Type B pancreatic cell (in vitro differentiated cells): ENCODE results near the gene CACNA2D1. TPM values are rescaled to one million over a fixed set of nuclear protein-coding genes. Genes with fewer than 3 reads are reported as not detected.

Experiments
- DNase-seq: peaks from one replicate; pipeline ENCODE4 v3.0.0; 2021; ENCODE audit warnings: mixed read lengths; ENCODE audit not compliant: unreplicated experiment; ENCODE audit errors: extremely low spot score
- H3K27ac Mint-ChIP-seq: 2 replicates; pipeline ENCODE4 v1.8.0; 2021; ENCODE audit warnings: mild to moderate bottlenecking, mixed read lengths
- H3K27me3 Mint-ChIP-seq: 2 replicates; pipeline ENCODE4 v1.8.0; 2021; ENCODE audit warnings: mixed read lengths
- H3K36me3 Mint-ChIP-seq: 2 replicates; pipeline ENCODE4 v1.8.0; 2021; ENCODE audit warnings: mixed read lengths
- H3K4me1 Mint-ChIP-seq: one replicate; pipeline ENCODE4 v1.8.0; 2021; ENCODE audit warnings: mixed read lengths; ENCODE audit not compliant: unreplicated experiment
- H3K4me3 Mint-ChIP-seq: 2 replicates; pipeline ENCODE4 v1.8.0; 2021; ENCODE audit warnings: mild to moderate bottlenecking, mixed read lengths
- H3K9me3 Mint-ChIP-seq: 2 replicates; pipeline ENCODE4 v1.8.0; 2021; ENCODE audit warnings: mixed read lengths
- total RNA-seq: library from RNA; stranded (reverse); gene quantifications from 2 replicates; pipeline ENCODE4 v1.2.1, GENCODE V29; 2021; ENCODE audit warnings: low replicate concordance
- TF ChIP-seq, protein P1 (sequence below): fragments of 200-600 bp; sonication (generic); conservative IDR thresholded peaks from 2 replicates; pipeline ENCODE4 v1.5.0; 2021; ENCODE audit warnings: antibody characterized with exemption, mild to moderate bottlenecking

Gene CACNA2D1
- total RNA-seq, 1 donor from 2014 or later: 21.5 TPM

DNA sequence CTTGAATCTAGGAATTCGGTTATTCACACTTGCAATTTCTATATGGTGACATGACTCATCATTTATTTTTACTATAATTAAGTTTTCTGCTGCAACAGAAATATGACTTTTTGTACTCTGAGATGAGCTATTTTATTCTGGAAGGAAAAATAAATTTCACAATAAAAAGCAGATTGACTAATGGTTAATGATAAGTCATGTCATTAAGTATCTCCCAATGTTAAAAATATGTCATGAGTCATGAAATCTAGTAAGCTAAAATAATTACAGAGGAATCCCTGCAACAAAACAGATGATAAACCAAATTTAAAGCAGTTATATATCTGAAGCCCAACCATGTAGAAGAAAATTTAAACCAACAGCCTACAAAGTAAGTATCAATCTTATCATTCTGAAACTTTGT is 149.2 kb downstream of the CACNA2D1 start:
- Mint-ChIP-seq H3K27ac (no peak overlapping the region), H3K27me3 (no peaks in the 10 kb centered on the region), H3K9me3 (no peaks in the 10 kb centered on the region), H3K36me3 (no peaks in the 10 kb centered on the region), H3K4me1 (no peaks in the 10 kb centered on the region), H3K4me3 (no peak overlapping the region)
- DNase-seq: no peak
- TF ChIP-seq, protein P1, sequence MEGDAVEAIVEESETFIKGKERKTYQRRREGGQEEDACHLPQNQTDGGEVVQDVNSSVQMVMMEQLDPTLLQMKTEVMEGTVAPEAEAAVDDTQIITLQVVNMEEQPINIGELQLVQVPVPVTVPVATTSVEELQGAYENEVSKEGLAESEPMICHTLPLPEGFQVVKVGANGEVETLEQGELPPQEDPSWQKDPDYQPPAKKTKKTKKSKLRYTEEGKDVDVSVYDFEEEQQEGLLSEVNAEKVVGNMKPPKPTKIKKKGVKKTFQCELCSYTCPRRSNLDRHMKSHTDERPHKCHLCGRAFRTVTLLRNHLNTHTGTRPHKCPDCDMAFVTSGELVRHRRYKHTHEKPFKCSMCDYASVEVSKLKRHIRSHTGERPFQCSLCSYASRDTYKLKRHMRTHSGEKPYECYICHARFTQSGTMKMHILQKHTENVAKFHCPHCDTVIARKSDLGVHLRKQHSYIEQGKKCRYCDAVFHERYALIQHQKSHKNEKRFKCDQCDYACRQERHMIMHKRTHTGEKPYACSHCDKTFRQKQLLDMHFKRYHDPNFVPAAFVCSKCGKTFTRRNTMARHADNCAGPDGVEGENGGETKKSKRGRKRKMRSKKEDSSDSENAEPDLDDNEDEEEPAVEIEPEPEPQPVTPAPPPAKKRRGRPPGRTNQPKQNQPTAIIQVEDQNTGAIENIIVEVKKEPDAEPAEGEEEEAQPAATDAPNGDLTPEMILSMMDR: no peak

DNA sequence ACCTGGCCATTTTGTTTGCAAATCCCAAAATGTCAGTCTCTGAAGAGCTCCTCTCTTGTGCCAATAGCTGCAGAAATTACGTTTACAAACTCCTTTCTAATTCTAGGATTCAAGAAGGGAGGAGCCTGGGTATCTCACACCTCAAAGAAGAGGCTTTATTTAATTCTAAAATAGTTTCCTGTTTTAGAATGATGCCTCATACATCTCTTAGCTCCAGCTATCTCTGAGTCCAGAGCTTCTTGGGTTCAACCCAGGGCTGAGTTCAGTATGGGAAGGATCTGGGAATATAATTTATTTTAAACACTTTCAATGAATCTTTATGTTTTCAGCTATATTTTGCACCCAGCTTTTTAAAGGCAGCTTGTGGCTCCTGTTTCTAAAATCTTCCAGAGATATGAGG is 150.1 kb downstream of the CACNA2D1 start:
- DNase-seq: no peak
- Mint-ChIP-seq H3K27me3 (no peaks in the 10 kb centered on the region), H3K4me3 (no peak overlapping the region), H3K4me1 (no peaks in the 10 kb centered on the region), H3K9me3 (no peaks in the 10 kb centered on the region), H3K36me3 (no peaks in the 10 kb centered on the region), H3K27ac (no peak overlapping the region)
- TF ChIP-seq, protein P1: no peak

DNA sequence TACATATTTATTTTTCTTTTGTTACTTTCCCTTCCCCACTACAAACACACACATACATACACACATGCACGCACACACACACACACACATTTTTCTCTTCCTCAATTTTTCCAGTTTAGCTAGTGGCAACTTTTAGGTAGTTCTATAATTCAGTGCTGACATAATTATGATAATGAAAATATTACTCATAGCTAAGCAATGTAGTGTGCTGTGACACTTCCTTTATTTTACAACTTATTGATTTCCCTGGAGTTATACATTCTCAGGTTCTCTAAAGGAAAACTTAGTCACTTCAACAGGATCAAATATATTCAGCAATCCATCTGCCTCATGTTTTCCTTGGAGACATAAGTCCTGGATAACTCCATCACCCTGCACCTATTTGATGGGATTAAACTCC is 151.6 kb downstream of the CACNA2D1 start:
- no peaks in the 10 kb centered on the region for H3K9me3 Mint-ChIP-seq
- H3K36me3 Mint-ChIP-seq: no peaks in the 10 kb centered on the region
- no peak for DNase-seq
- H3K27ac Mint-ChIP-seq: no peak overlapping the region
- H3K4me1 Mint-ChIP-seq: peaks cover 3% of the 10 kb centered on the region
- TF ChIP-seq, protein P1: no peak
- no peaks in the 10 kb centered on the region for H3K27me3 Mint-ChIP-seq
- no peak overlapping the region for H3K4me3 Mint-ChIP-seq

DNA sequence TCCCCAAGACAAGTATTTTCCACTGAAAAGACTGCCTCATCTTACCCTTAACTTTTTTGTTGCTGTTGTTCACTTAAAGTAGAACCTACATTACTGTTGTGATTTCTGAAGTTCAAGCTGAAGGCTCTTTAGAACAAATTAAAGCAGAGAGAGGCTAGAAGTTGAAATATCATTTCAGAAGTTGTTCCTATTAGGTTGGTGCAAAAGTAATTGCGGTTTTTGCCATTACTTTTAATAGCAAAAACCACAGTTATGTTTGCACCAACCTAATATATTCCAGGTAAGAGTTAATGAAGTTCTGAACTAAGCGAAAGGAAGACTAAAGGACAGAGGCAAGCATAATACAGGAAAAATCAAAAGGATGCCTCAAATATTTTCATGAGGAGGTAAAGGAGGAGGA is 153.7 kb downstream of the CACNA2D1 start:
- TF ChIP-seq, protein P1: no peak
- DNase-seq: no peak
- no peaks in the 10 kb centered on the region for H3K27me3 Mint-ChIP-seq
- no peak overlapping the region for H3K27ac Mint-ChIP-seq
- H3K4me3 Mint-ChIP-seq: no peak overlapping the region
- peaks cover 18% of the 10 kb centered on the region for H3K4me1 Mint-ChIP-seq
- H3K9me3 Mint-ChIP-seq: no peaks in the 10 kb centered on the region
- no peaks in the 10 kb centered on the region for H3K36me3 Mint-ChIP-seq

DNA sequence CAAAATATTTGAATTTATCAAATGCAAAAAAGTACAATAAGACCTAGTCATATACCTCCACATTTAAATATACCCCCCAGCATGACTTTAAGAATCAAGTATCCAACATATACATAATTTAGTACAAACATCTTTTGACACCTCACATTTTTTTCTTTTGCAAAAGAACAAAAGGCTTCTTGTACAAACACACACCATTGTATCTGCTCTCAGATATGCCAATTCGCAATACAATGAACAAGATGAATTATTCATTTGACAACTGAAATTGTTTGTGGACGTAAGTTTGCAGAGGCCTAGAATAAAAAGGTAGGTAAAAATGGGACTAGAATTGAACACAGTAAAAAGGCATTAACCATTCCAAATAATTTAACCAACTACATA is 154.4 kb downstream of the CACNA2D1 start:
- H3K4me1 Mint-ChIP-seq: peaks cover 22% of the 10 kb centered on the region
- TF ChIP-seq, protein P1: no peak
- no peak for DNase-seq
- H3K27me3 Mint-ChIP-seq: no peaks in the 10 kb centered on the region
- no peak overlapping the region for H3K27ac Mint-ChIP-seq
- no peaks in the 10 kb centered on the region for H3K36me3 Mint-ChIP-seq
- H3K4me3 Mint-ChIP-seq: no peak overlapping the region
- no peaks in the 10 kb centered on the region for H3K9me3 Mint-ChIP-seq

DNA sequence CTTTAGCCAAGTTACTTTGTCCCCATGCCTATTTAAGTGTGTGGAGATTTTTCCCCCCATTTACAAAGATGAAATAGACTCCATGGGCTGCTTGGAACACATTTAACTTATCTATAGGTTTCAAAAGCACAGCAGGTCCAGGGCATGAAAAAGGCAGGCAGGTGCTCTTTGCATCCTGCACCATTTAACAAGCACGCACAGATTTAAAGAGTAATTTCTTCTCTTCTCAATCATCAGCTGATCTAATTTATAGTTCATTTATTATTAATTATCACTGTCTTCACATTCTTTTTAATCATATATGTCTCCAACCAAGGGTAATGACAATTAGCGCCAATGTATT is 156.8 kb downstream of the CACNA2D1 start:
- H3K27me3 Mint-ChIP-seq: no peaks in the 10 kb centered on the region
- no peak for DNase-seq
- TF ChIP-seq, protein P1: no peak
- H3K4me3 Mint-ChIP-seq: no peak overlapping the region
- H3K27ac Mint-ChIP-seq: no peak overlapping the region
- peaks cover 22% of the 10 kb centered on the region for H3K4me1 Mint-ChIP-seq
- no peaks in the 10 kb centered on the region for H3K9me3 Mint-ChIP-seq
- no peaks in the 10 kb centered on the region for H3K36me3 Mint-ChIP-seq
